Neural cell (in vitro differentiated cells): Measurements from ENCODE around the gene TNFSF15. TPM values are rescaled to one million over a fixed set of nuclear protein-coding genes. Genes with fewer than 3 reads are reported as not detected.

ENCODE experiments used
- H2AFZ ChIP-seq: fragments of 200-600, 300-800 bp; sonication (generic), shearing (Covaris generic); 2 replicates; pipeline ENCODE4 v1.6.0; 2014; ENCODE audit warnings: low read depth, mild to moderate bottlenecking, antibody characterized with exemption, low read length, moderate library complexity
- H3F3A ChIP-seq: fragments of 200-600 bp; shearing (Covaris generic); 2 replicates; pipeline ENCODE4 v1.6.1; 2016; ENCODE audit warnings: mild to moderate bottlenecking, moderate library complexity, mixed read lengths, antibody characterized with exemption, low read length; ENCODE audit not compliant: insufficient read depth, poor library complexity, severe bottlenecking
- H3K27ac ChIP-seq: fragments of 200-600, 300-800 bp; sonication (generic), shearing (Covaris generic); 2 replicates; pipeline ENCODE4 v1.5.1; 2014; ENCODE audit warnings: mild to moderate bottlenecking, low read length, moderate library complexity
- H3K27me3 ChIP-seq: fragments of 300-800, 200-600 bp; sonication (generic), shearing (Covaris generic); 2 replicates; pipeline ENCODE4 v1.6.0; 2014; ENCODE audit warnings: mild to moderate bottlenecking, low read depth, low read length, moderate library complexity; ENCODE audit not compliant: insufficient read depth
- H3K36me3 ChIP-seq: fragments of 300-800, 200-600 bp; sonication (generic), shearing (Covaris generic); 2 replicates; pipeline ENCODE4 v1.5.1; 2014; ENCODE audit warnings: mild to moderate bottlenecking, antibody characterized with exemption, low read length, moderate library complexity; ENCODE audit not compliant: insufficient read depth
- H3K4me2 ChIP-seq: fragments of 300-800, 200-600 bp; sonication (generic), shearing (Covaris generic); 2 replicates; pipeline ENCODE4 v1.6.0; 2014; ENCODE audit warnings: mild to moderate bottlenecking, low read length
- H3K4me3 ChIP-seq: fragments of 300-800, 200-600 bp; sonication (generic), shearing (Covaris generic); 2 replicates; pipeline ENCODE4 v1.5.1; 2014; ENCODE audit warnings: mild to moderate bottlenecking, low read length, moderate library complexity
- H3K79me2 ChIP-seq: fragments of 200-600 bp; shearing (Covaris generic); replicated peaks from 2 replicates; pipeline ENCODE4 v1.6.0; 2014; ENCODE audit warnings: mild to moderate bottlenecking, low read length, moderate library complexity; ENCODE audit not compliant: insufficient read depth
- H3K9ac ChIP-seq: fragments of 300-800, 200-600 bp; sonication (generic), shearing (Covaris generic); 2 replicates; pipeline ENCODE4 v1.6.1; 2016; ENCODE audit warnings: mild to moderate bottlenecking, low read length, mixed read lengths
- H3K9me2 ChIP-seq: fragments of 200-600 bp; shearing (Covaris generic); 2 replicates; pipeline ENCODE4 v1.6.1; 2016; ENCODE audit warnings: mild to moderate bottlenecking, low read length, mixed read lengths; ENCODE audit not compliant: insufficient read depth
- H3K9me3 ChIP-seq: fragments of 200-600, 300-800 bp; sonication (generic), shearing (Covaris generic); 2 replicates; pipeline ENCODE4 v1.6.1; 2016; ENCODE audit warnings: mild to moderate bottlenecking, mixed run types, low read length, moderate library complexity, mixed read lengths
- H4K20me1 ChIP-seq: fragments of 200-600 bp; shearing (Covaris generic); 2 replicates; pipeline ENCODE4 v1.6.1; 2016; ENCODE audit warnings: mild to moderate bottlenecking, mixed run types; ENCODE audit not compliant: insufficient read depth
- CTCF ChIP-seq: fragments of 450-650 bp; IDR thresholded peaks from 2 replicates; pipeline ENCODE4 v1.5.1; 2014; ENCODE audit warnings: antibody characterized with exemption, mild to moderate bottlenecking, moderate library complexity; ENCODE audit not compliant: poor library complexity, severe bottlenecking
- EP300 ChIP-seq: fragments of 450-650 bp; conservative IDR thresholded peaks from 2 replicates; pipeline ENCODE4 v1.6.1; 2014; ENCODE audit warnings: antibody characterized with exemption, mild to moderate bottlenecking, moderate library complexity; ENCODE audit not compliant: poor library complexity, severe bottlenecking
- EZH2 ChIP-seq: fragments of 200-600, 300-800 bp; shearing (Covaris generic), sonication (generic); IDR thresholded peaks from 2 replicates; pipeline ENCODE4 v1.6.1; 2014; ENCODE audit warnings: antibody characterized with exemption, low read length, borderline replicate concordance, mild to moderate bottlenecking; ENCODE audit not compliant: insufficient read depth, poor library complexity, severe bottlenecking
- MXI1 ChIP-seq: fragments of 450-650 bp; conservative IDR thresholded peaks from 2 replicates; pipeline ENCODE4 v1.6.1; 2014; ENCODE audit warnings: antibody characterized with exemption, mild to moderate bottlenecking; ENCODE audit not compliant: poor library complexity, severe bottlenecking
- POLR2AphosphoS5 ChIP-seq: IDR thresholded peaks from 2 replicates; pipeline ENCODE4 v1.6.1; 2012
- RAD21 ChIP-seq: fragments of 450-650 bp; conservative IDR thresholded peaks from 2 replicates; pipeline ENCODE4 v1.6.1; 2014; ENCODE audit warnings: antibody characterized with exemption, mild to moderate bottlenecking, moderate library complexity
- REST ChIP-seq: IDR thresholded peaks from 2 replicates; pipeline ENCODE4 v1.6.1; 2012; ENCODE audit warnings: borderline replicate concordance
- SMC3 ChIP-seq: fragments of 450-650 bp; conservative IDR thresholded peaks from 2 replicates; pipeline ENCODE4 v1.6.1; 2014; ENCODE audit warnings: antibody characterized with exemption, mild to moderate bottlenecking, moderate library complexity; ENCODE audit not compliant: poor library complexity
- TAF1 ChIP-seq: IDR thresholded peaks from 2 replicates; pipeline ENCODE4 v1.6.1; 2012; ENCODE audit warnings: low read depth
- polyA plus RNA-seq: library from polyadenylated mRNA; depleted of rRNA; stranded (reverse); fragments of >200 nt; gene quantifications from 2 replicates; pipeline ENCODE4 v1.2.3, GENCODE V29; 2014

The TNFSF15 gene
- polyA plus RNA-seq, 1 donor from 2014 or later: not detected

DNA sequence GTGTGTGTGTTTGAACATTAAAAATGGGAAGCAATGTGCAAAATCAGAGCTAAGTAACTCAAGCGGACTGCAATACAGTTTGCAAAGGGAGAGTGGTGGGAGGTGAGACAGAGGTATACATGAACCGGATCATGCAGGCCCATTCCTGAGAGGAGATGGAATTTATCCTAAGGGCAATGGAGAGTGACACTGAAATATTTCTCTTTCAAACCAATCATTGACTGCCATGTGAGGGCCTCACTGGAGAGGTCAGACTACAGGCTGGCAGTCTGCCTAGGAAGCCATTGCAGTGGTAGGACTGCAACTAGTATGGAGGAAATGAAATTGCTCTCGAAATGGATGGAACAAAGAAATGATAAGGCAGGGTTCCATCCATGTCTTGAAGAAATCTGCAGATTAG is 34.8 kb downstream of the TNFSF15 start:
- H3K27ac ChIP-seq: no peak overlapping the region
- H3K9ac ChIP-seq: no peak overlapping the region
- H3K9me2 ChIP-seq: no peaks in the 10 kb centered on the region
- no peak overlapping the region for H2AFZ ChIP-seq
- H3K9me3 ChIP-seq: no peaks in the 10 kb centered on the region
- no peaks in the 10 kb centered on the region for H3K36me3 ChIP-seq
- H3F3A ChIP-seq: no peaks in the 10 kb centered on the region
- H4K20me1 ChIP-seq: no peaks in the 10 kb centered on the region
- H3K27me3 ChIP-seq: no peaks in the 10 kb centered on the region
- TF ChIP-seq MXI1 (no peak), EP300 (no peak), EZH2 (no peak), RAD21 (no peak), REST (no peak), SMC3 (no peak), TAF1 (no peak), POLR2AphosphoS5 (no peak)
- H3K4me2 ChIP-seq: no peak overlapping the region
- H3K79me2 ChIP-seq: no peaks in the 10 kb centered on the region
- H3K4me3 ChIP-seq: no peak overlapping the region

- Histone ChIP-seq H3K4me2 (no peak overlapping the region), H3K79me2 (no peaks in the 10 kb centered on the region), H2AFZ (no peak overlapping the region), H3K9me2 (no peaks in the 10 kb centered on the region), H3F3A (no peaks in the 10 kb centered on the region), H3K36me3 (no peaks in the 10 kb centered on the region), H3K4me3 (no peak overlapping the region), H3K9ac (no peak overlapping the region), H4K20me1 (no peaks in the 10 kb centered on the region), H3K9me3 (no peaks in the 10 kb centered on the region), H3K27me3 (no peaks in the 10 kb centered on the region), H3K27ac (no peak overlapping the region)
- TF ChIP-seq EZH2 (no peak), RAD21 (no peak), SMC3 (no peak), REST (no peak), MXI1 (no peak), CTCF (no peak), EP300 (no peak), POLR2AphosphoS5 (no peak), TAF1 (no peak)
Measured at GRCh38 chr9:114769624-114770023, 36.2 kb downstream of the TNFSF15 start.
